ENCODE data around the gene C10orf120. TPM values are rescaled to one million over a fixed set of nuclear protein-coding genes. Genes with fewer than 3 reads are reported as not detected.

C10orf120 gene
- total and polyA plus RNA-seq, 2 donors (not counting 3 experiments of a cell fraction or from before 2014, with no cell fraction given), result not detected

- Histone ChIP-seq H3K4me2 (ENCODE audit: insufficient read depth, low read length) (no peak overlapping the region), H3K27me3 (ENCODE audit: control insufficient read depth in 2 of 2, insufficient read depth in 2 of 2, low read length in 2 of 2) (no peaks in the 10 kb centered on the region), H3K36me3 (ENCODE audit: control insufficient read depth in 2 of 2, extremely low read depth in 1 of 2, insufficient read depth in 2 of 2, low read length in 2 of 2) (no peaks in the 10 kb centered on the region), H3K9ac (replicated peaks; ENCODE audit: extremely low read depth, insufficient read depth, low read length) (no peak overlapping the region), H4K20me1 (replicated peaks; ENCODE audit: control insufficient read depth, extremely low read depth, insufficient read depth, low read length) (no peaks in the 10 kb centered on the region), H2AFZ (ENCODE audit: low read depth, low read length) (no peak overlapping the region), H3K79me2 (ENCODE audit: control insufficient read depth, insufficient read depth, low read length) (no peaks in the 10 kb centered on the region), H3K4me3 (replicated peaks in 1 of 3; ENCODE audit: insufficient read depth in 1 of 3, low read depth in 1 of 3, low read length in 3 of 3) (no peak overlapping the region), H3K9me3 (replicated peaks; ENCODE audit: control insufficient read depth, insufficient read depth, low read length) (no peaks in the 10 kb centered on the region), H3K27ac (ENCODE audit: insufficient read depth, low read depth, low read length) (no peak overlapping the region), H3K9me1 (replicated peaks; ENCODE audit: control insufficient read depth, extremely low read depth, insufficient read depth, low read length) (no peaks in the 10 kb centered on the region), H3K4me1 (ENCODE audit: control insufficient read depth, extremely low read depth, insufficient read depth, low read length) (no peaks in the 10 kb centered on the region)
- no peak for TF ChIP-seq POLR2AphosphoS5 (IDR thresholded peaks at IDR 0.05; ENCODE audit: insufficient read depth, low read depth, low read length)
- no peak for TF ChIP-seq POLR2A (IDR thresholded peaks at IDR 0.05; ENCODE audit: low read depth, low read length)
- no peak for TF ChIP-seq EZH2 (IDR thresholded peaks at IDR 0.05; ENCODE audit: borderline replicate concordance, low read depth, low read length, severe bottlenecking)
- no peak for TF ChIP-seq FOS (IDR thresholded peaks at IDR 0.05; ENCODE audit: borderline replicate concordance, insufficient read depth, low read length)
- no peak for TF ChIP-seq CTCF (IDR thresholded peaks at IDR 0.05; ENCODE audit: extremely low read depth in 1 of 2, insufficient read depth in 1 of 2, low read depth in 1 of 2, low read length in 2 of 2)
- TF ChIP-seq MAX (IDR thresholded peaks at IDR 0.05; ENCODE audit: insufficient read depth, insufficient read length), result no peak
- DNase-seq (ENCODE audit: low read depth, low spot score) (no peak), FAIRE-seq (no peak)
- dilution Hi-C loops (cut with MboI; ENCODE audit: extremely low pct_ligation_motif_present, low sequenced_read_pairs) (no loop called here), intact Hi-C loops (cut with micrococcal nuclease) (no loop called here)
- no TSS peak for BruUV-seq (replicated peaks)
- ChIA-PET POLR2A (no interaction called here), CTCF (no interaction called here)
Observed at GRCh38 chr10:122682522-122682921, 17.1 kb downstream of the C10orf120 start.

GRCh38 chr10:122678266-122678665 is 21.4 kb downstream of the C10orf120 start:
- Histone ChIP-seq H3K9me1 (replicated peaks; ENCODE audit: control insufficient read depth, extremely low read depth, insufficient read depth, low read length) (no peaks in the 10 kb centered on the region), H3K79me2 (ENCODE audit: control insufficient read depth, insufficient read depth, low read length) (no peaks in the 10 kb centered on the region), H3K4me3 (replicated peaks in 1 of 3; ENCODE audit: insufficient read depth in 1 of 3, low read depth in 1 of 3, low read length in 3 of 3) (no peak overlapping the region), H4K20me1 (replicated peaks; ENCODE audit: control insufficient read depth, extremely low read depth, insufficient read depth, low read length) (no peaks in the 10 kb centered on the region), H3K9me3 (replicated peaks; ENCODE audit: control insufficient read depth, insufficient read depth, low read length) (no peaks in the 10 kb centered on the region), H3K27ac (ENCODE audit: insufficient read depth, low read depth, low read length) (no peak overlapping the region), H3K4me1 (ENCODE audit: control insufficient read depth, extremely low read depth, insufficient read depth, low read length) (no peaks in the 10 kb centered on the region), H3K9ac (replicated peaks; ENCODE audit: extremely low read depth, insufficient read depth, low read length) (no peak overlapping the region), H2AFZ (ENCODE audit: low read depth, low read length) (no peak overlapping the region), H3K36me3 (ENCODE audit: control insufficient read depth in 2 of 2, extremely low read depth in 1 of 2, insufficient read depth in 2 of 2, low read length in 2 of 2) (no peaks in the 10 kb centered on the region), H3K27me3 (ENCODE audit: control insufficient read depth in 2 of 2, insufficient read depth in 2 of 2, low read length in 2 of 2) (no peaks in the 10 kb centered on the region), H3K4me2 (ENCODE audit: insufficient read depth, low read length) (no peak overlapping the region)
- no peak for TF ChIP-seq JUN (IDR thresholded peaks at IDR 0.05; ENCODE audit: borderline replicate concordance, insufficient read depth, insufficient read length, low read depth)
- no peak for TF ChIP-seq GATA2 (IDR thresholded peaks at IDR 0.05; ENCODE audit: insufficient read depth, insufficient read length, low read depth, low read length)
- no peak for TF ChIP-seq MYC (IDR thresholded peaks at IDR 0.05; ENCODE audit: low read depth, low read length)
- TF ChIP-seq POLR2A (IDR thresholded peaks at IDR 0.05; ENCODE audit: low read depth, low read length), result no peak
- no peak for TF ChIP-seq POLR2AphosphoS5 (IDR thresholded peaks at IDR 0.05; ENCODE audit: insufficient read depth, low read depth, low read length)
- no peak for TF ChIP-seq CTCF (IDR thresholded peaks at IDR 0.05; ENCODE audit: extremely low read depth in 1 of 2, insufficient read depth in 1 of 2, low read depth in 1 of 2, low read length in 2 of 2)
- no peak for TF ChIP-seq MAX (IDR thresholded peaks at IDR 0.05; ENCODE audit: insufficient read depth, insufficient read length)
- TF ChIP-seq EZH2 (IDR thresholded peaks at IDR 0.05; ENCODE audit: borderline replicate concordance, low read depth, low read length, severe bottlenecking), result no peak
- no peak for TF ChIP-seq FOS (IDR thresholded peaks at IDR 0.05; ENCODE audit: borderline replicate concordance, insufficient read depth, low read length)
- CTCF ChIA-PET, result no interaction called here
- dilution Hi-C loops (cut with MboI; ENCODE audit: extremely low pct_ligation_motif_present, low sequenced_read_pairs), result no loop called here
- DNase-seq (ENCODE audit: low read depth, low spot score), result no peak
- intact Hi-C loops (cut with micrococcal nuclease), result no loop called here
- BruUV-seq (replicated peaks), result no TSS peak
- no peak for FAIRE-seq
- POLR2A ChIA-PET, result no interaction called here
